CD14-positive monocyte (primary cell): ENCODE measurements around the gene PLD1. TPM values are rescaled to one million over a fixed set of nuclear protein-coding genes. Genes with fewer than 3 reads are reported as not detected.
A peak's percentile ranks its signal among the peaks of the same experiment; 100 is the strongest.

Experiments used
- DNase-seq, 3 donors: peaks; one replicate each; pipeline ENCODE4 v3.0.0-alpha.2; 2011 to 2022
- H2AFZ ChIP-seq: 2 replicates; pipeline ENCODE4 v1.6.0; 2012; ENCODE audit warnings: mild to moderate bottlenecking, low read depth, low read length, inconsistent platforms; ENCODE audit not compliant: insufficient read depth, poor library complexity, severe bottlenecking
- H3K27ac ChIP-seq, 2 donors: 1 replicate in 1 of 2; 2 replicates in 1 of 2; pipeline ENCODE4 v1.5.1; 2012 to 2013; ENCODE audit warnings: low read length in 2 of 2, control low read depth in 1 of 2, inconsistent platforms in 1 of 2, low read depth in 1 of 2, mild to moderate bottlenecking in 1 of 2
- H3K27me3 ChIP-seq, 2 donors: one replicate each; pipeline versions ENCODE4 v1.6.0 to v1.6.1; 2011 to 2013; ENCODE audit warnings: low read length in 2 of 2; ENCODE audit not compliant: control insufficient read depth in 2 of 2, insufficient read depth in 2 of 2
- H3K36me3 ChIP-seq, 2 donors: replicated peaks in 1 of 2; 1 replicate in 1 of 2; 2 replicates in 1 of 2; pipeline versions ENCODE4 v1.5.1 to v1.6.1; 2012 to 2013; ENCODE audit warnings: low read length in 2 of 2, control low read depth in 1 of 2, inconsistent platforms in 1 of 2, mild to moderate bottlenecking in 1 of 2; ENCODE audit not compliant: insufficient read depth in 2 of 2, control insufficient read depth in 1 of 2
- H3K4me1 ChIP-seq, 2 donors: 1 replicate in 1 of 2; 2 replicates in 1 of 2; pipeline versions ENCODE4 v1.5.1 to v1.6.1; 2012 to 2013; ENCODE audit warnings: low read length in 2 of 2, control low read depth in 1 of 2, inconsistent platforms in 1 of 2, mild to moderate bottlenecking in 1 of 2, moderate library complexity in 1 of 2; ENCODE audit not compliant: insufficient read depth in 2 of 2, control insufficient read depth in 1 of 2
- H3K4me2 ChIP-seq: replicated peaks from 2 replicates; pipeline ENCODE3; 2012; ENCODE audit warnings: low read length, moderate library complexity, mild to moderate bottlenecking; ENCODE audit not compliant: poor library complexity, severe bottlenecking; ENCODE audit errors: extremely low read depth
- H3K4me3 ChIP-seq, 3 experiments: fragments of 200-600 bp in 1 of 3; sonication (generic) in 1 of 3; replicated peaks in 1 of 3; 1 replicate in 2 of 3; 2 replicates in 1 of 3; pipeline ENCODE4 v1.5.1; 2011 to 2013; ENCODE audit warnings: low read length in 3 of 3, mild to moderate bottlenecking in 3 of 3, control low read depth in 2 of 3, low read depth in 2 of 3, inconsistent platforms in 1 of 3, moderate library complexity in 1 of 3
- H3K79me2 ChIP-seq: 2 replicates; pipeline ENCODE4 v1.6.0; 2012; ENCODE audit warnings: mild to moderate bottlenecking, control low read depth, inconsistent platforms, low read length, moderate library complexity; ENCODE audit not compliant: insufficient read depth
- H3K9ac ChIP-seq: 2 replicates; pipeline ENCODE4 v1.6.0; 2017; ENCODE audit warnings: low read length, mild to moderate bottlenecking; ENCODE audit not compliant: insufficient read depth, poor library complexity, severe bottlenecking
- H3K9me3 ChIP-seq, 2 donors: replicated peaks in 1 of 2; 1 replicate in 1 of 2; 2 replicates in 1 of 2; pipeline versions ENCODE4 v1.5.1 to v1.6.1; 2012 to 2013; ENCODE audit warnings: low read length in 2 of 2, control low read depth in 1 of 2; ENCODE audit not compliant: control insufficient read depth in 1 of 2, insufficient read depth in 1 of 2
- H4K20me1 ChIP-seq: 2 replicates; pipeline ENCODE4 v1.6.0; 2012; ENCODE audit warnings: mild to moderate bottlenecking, low read length, control low read depth, moderate library complexity; ENCODE audit not compliant: insufficient read depth
- H3K27ac Mint-ChIP-seq, 7 donors: one replicate each; pipeline ENCODE4 v1.8.0; 2020; ENCODE audit warnings: mild to moderate bottlenecking in 7 of 7, mixed read lengths in 7 of 7, moderate library complexity in 6 of 7, inconsistent platforms in 2 of 7
- H3K27me3 Mint-ChIP-seq, 3 donors: one replicate each; pipeline ENCODE4 v1.8.0; 2021 to 2022; ENCODE audit warnings: low read depth in 3 of 3, mild to moderate bottlenecking in 3 of 3, mixed read lengths in 3 of 3, moderate library complexity in 3 of 3, inconsistent platforms in 1 of 3
- H3K36me3 Mint-ChIP-seq, 2 donors: one replicate each; pipeline ENCODE4 v1.8.0; 2020; ENCODE audit warnings: mixed read lengths in 2 of 2, inconsistent platforms in 1 of 2, mild to moderate bottlenecking in 1 of 2
- H3K4me1 Mint-ChIP-seq: one replicate; pipeline ENCODE4 v1.8.0; 2020; ENCODE audit warnings: mild to moderate bottlenecking, mixed read lengths
- H3K4me3 Mint-ChIP-seq, 2 donors: one replicate each; pipeline ENCODE4 v1.8.0; 2020; ENCODE audit warnings: mild to moderate bottlenecking in 2 of 2, mixed read lengths in 2 of 2, moderate library complexity in 1 of 2
- H3K9me3 Mint-ChIP-seq, 7 donors: one replicate each; pipeline ENCODE4 v1.8.0; 2020 to 2022; ENCODE audit warnings: mixed read lengths in 7 of 7, mild to moderate bottlenecking in 6 of 7, moderate library complexity in 6 of 7, inconsistent platforms in 2 of 7
- CTCF ChIP-seq: fragments of 200-600 bp; IDR thresholded peaks from one replicate; pipeline ENCODE4 v1.8.0; 2022; ENCODE audit warnings: antibody characterized with exemption, mild to moderate bottlenecking
- WGBS: methylation state at CpG from one replicate; pipeline ENCODE4 v1.1.5; 2013; ENCODE audit warnings: missing lambda C conversion rate; ENCODE audit not compliant: insufficient coverage; 5-methylcytosine and 5-hydroxymethylcytosine counted together
- intact Hi-C, 2 donors: fragments of 100-400 bp; cut with micrococcal nuclease; formaldehyde crosslinking; loops; one replicate each; pipeline versions ENCODE4 v1.15.0 to v1.15.1; 2023
- polyA plus RNA-seq, 3 donors: library from polyadenylated mRNA; depleted of rRNA in 1 of 3; unstranded in 2 of 3; stranded (reverse) in 1 of 3; fragments of 300-500 nt in 2 of 3; fragments of >200 nt in 1 of 3; fragmentation: Illumina TruSeq in 2 of 3; gene quantifications; 1 replicate in 2 of 3; 2 replicates in 1 of 3; pipeline ENCODE4 v1.2.3, GENCODE V29; 2012 to 2021

The PLD1 gene
- polyA plus RNA-seq, 3 donors = 5.1 to 7.9 (median 5.8) TPM

- Mint-ChIP-seq H3K4me1 (no peaks in the 10 kb centered on the region), H3K9me3 (peaks cover 2 to 6% (median 3%) of the 10 kb centered on the region in 7 donors), H3K27ac (peak overlapping the region in 1 of 7 donors; percentile 69), H3K4me3 (no peak overlapping the region), H3K27me3 (no peaks in the 10 kb centered on the region), H3K36me3 (peaks cover 72 to 73% of the 10 kb centered on the region in 2 donors)
- Histone ChIP-seq H2AFZ (no peak overlapping the region), H3K4me2 (no peak overlapping the region), H3K9me3 (no peaks in the 10 kb centered on the region), H3K27me3 (no peaks in the 10 kb centered on the region), H3K9ac (no peak overlapping the region), H3K36me3 (peaks cover 39 to 73% of the 10 kb centered on the region in 2 donors), H3K79me2 (no peaks in the 10 kb centered on the region), H3K4me3 (no peak overlapping the region), H3K27ac (no peak overlapping the region), H3K4me1 (no peaks in the 10 kb centered on the region), H4K20me1 (no peaks in the 10 kb centered on the region)
- intact Hi-C loops = no loop called here
- DNase-seq = no peak
- 98% methylated on average over 17 of the region's 17 CpGs for WGBS
- no peak for TF ChIP-seq CTCF
Observed at GRCh38 chr3:171710359-171710758, 99.9 kb downstream of the PLD1 start.

- Histone ChIP-seq H3K36me3 (peaks cover 31 to 61% of the 10 kb centered on the region in 2 donors), H3K27ac (no peak overlapping the region), H3K27me3 (no peaks in the 10 kb centered on the region), H3K4me1 (no peaks in the 10 kb centered on the region), H3K4me2 (no peak overlapping the region), H3K9ac (no peak overlapping the region), H3K79me2 (no peaks in the 10 kb centered on the region), H3K4me3 (no peak overlapping the region), H4K20me1 (no peaks in the 10 kb centered on the region), H2AFZ (no peak overlapping the region), H3K9me3 (peaks cover 4 to 6% of the 10 kb centered on the region in 2 donors)
- Mint-ChIP-seq H3K4me1 (peaks cover 3% of the 10 kb centered on the region), H3K9me3 (peaks cover 4 to 16% (median 9%) of the 10 kb centered on the region in 7 donors), H3K36me3 (peaks cover 67 to 75% of the 10 kb centered on the region in 2 donors), H3K27ac (peak overlapping the region in 1 of 7 donors; percentile 9), H3K27me3 (peaks cover 0 to 2% (median 0%) of the 10 kb centered on the region in 3 donors), H3K4me3 (no peak overlapping the region)
- TF ChIP-seq CTCF = no peak
- intact Hi-C loops = no loop called here
- DNase-seq = no peak
- 100% methylated on average over 7 of the region's 8 CpGs for WGBS
Observed at GRCh38 chr3:171704814-171705213, 105.5 kb downstream of the PLD1 start.
